ENCODE results near the gene ST3GAL2. TPM values are rescaled to one million over a fixed set of nuclear protein-coding genes. Genes with fewer than 3 reads are reported as not detected.
"Not testable (repeated sequence)": the region's sequence is repeated elsewhere in the genome, so short reads cannot be mapped to it uniquely, and the experiment has no call there.

Gene ST3GAL2
- total RNA-seq, 1 donor from 2014 or later = 28.9 TPM

- DNase-seq (ENCODE audit: low spot score) = no peak
Observed at GRCh38 chr16:70417661-70418060, 21.2 kb downstream of the ST3GAL2 start.

GRCh38 chr16:70416748-70417616 is 21.9 kb downstream of the ST3GAL2 start:
- DNase-seq (ENCODE audit: low spot score) = no peak

DNA sequence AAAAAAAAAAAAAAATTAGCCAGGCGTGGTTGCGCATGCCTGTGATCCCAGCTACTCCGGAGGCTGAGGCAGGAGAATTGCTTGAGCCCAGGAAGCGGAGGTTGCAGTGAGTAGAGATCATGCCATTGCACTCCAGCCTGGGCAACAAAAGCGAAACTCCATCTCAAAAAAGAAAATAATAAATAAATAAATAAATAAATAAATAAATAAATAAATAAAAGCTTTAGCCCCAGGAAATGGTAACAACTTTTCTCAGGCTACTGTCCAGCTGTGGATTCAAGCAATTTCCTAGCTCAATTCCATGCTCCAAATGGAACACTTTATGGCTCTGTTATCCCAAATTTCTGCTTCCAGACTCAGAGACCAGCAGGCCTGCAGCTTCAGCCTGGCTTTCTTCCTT is 25.3 kb downstream of the ST3GAL2 start:
- not testable (repeated sequence) for DNase-seq (ENCODE audit: low spot score)

DNA sequence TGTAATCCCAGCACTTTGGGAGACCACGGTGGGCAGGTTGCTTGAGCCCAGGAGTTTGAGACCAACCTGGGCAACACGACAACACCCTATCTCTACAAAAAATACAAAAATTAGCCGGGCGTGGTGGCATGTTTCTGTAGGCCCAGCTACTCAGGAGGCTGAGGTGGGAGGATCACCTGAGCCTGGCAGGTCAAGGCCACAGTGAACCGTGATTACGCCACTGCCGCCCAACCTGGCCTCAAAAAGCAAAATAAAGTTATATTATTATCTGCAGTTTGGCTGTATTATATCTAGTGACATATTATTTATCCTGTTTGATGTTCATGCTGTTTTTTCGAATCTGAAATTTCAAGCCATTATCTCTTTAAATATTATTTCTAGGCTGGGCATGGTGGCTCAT is 26.5 kb downstream of the ST3GAL2 start:
- no peak for DNase-seq (ENCODE audit: low spot score)

GRCh38 chr16:70410734-70411133 is 28.2 kb downstream of the ST3GAL2 start:
- DNase-seq (ENCODE audit: low spot score) = no peak

DNA sequence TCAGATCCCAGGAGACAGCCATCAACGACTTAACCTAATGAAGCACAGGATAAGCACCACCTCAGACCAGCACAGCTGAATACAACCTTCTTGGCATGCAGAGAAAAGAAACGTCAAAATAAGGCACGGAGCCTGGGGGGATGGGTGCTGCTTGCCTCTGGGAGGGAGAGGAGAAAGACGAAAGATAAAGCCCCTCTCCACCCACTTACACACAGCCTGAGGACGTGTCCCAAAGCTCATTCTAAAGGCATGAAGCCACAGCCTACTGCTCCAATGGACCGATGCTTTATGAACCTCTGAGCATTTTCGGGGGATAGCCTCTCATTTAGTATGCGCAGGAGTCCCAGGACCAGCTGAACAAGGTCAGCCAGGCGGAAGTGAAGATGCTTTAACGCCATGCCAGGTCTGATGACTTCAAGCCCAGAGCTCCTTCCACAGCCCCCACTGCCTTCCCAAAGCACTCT is 31.1 kb downstream of the ST3GAL2 start:
- DNase-seq (ENCODE audit: low spot score) = no peak

GRCh38 chr16:70406104-70406503 is 32.8 kb downstream of the ST3GAL2 start:
- not testable (repeated sequence) for DNase-seq (ENCODE audit: low spot score)

DNA sequence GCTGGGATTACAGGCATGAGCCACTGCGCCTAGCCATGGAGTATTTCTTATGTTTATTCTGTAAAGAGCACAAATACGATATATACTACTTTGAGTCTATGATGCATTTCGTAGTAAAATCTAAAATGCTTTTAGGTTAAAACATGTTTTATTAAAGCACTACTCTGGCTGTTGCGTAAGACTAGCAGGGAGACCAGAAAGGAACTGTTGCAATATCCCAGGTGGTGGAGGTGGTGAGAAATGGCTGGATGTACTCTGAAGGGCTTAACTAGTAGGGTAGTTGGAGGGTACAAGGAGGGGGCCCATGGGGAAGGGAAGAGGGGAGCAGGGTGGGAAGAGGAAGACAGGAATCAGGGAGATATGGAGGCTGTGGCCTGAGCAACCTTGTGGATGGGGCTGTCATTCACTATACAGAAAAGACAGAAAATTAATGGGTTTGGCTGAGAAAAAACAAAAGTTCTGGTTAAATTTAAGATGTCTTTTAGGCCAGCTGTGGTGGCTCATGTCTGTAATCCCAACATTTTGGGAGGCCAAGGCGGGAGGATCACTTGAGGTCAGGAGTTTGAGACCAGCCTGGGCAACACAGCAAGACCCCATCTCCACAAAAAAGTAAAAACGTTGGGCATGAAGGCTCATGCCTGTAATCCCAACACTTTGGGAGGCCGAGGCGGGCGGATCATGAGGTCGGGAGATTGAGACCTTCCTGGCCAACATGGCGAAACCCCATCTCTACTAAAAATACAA is 35.8 kb downstream of the ST3GAL2 start:
- DNase-seq (ENCODE audit: low spot score) = no peak

DNA sequence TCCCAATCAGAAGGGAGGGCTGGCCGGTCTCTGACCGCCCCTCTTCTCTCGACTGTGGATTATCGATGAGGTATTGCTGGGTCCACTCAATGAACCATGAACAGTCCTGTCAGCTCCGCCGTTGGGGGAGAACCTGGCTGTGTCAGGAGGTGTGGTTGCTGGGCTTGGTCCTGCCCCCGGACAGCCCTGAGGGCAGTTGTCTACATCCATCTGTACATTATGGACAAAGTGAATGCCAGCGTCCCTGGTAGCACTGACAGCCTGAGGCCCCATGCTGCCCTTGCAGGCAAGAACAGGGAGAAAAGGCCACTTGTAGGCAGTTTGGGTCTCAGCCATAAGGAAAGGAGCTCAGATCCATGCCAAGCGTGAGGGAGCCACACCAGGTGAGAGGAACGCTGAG is 38.9 kb downstream of the ST3GAL2 start:
- DNase-seq (ENCODE audit: low spot score) = no peak

DNA sequence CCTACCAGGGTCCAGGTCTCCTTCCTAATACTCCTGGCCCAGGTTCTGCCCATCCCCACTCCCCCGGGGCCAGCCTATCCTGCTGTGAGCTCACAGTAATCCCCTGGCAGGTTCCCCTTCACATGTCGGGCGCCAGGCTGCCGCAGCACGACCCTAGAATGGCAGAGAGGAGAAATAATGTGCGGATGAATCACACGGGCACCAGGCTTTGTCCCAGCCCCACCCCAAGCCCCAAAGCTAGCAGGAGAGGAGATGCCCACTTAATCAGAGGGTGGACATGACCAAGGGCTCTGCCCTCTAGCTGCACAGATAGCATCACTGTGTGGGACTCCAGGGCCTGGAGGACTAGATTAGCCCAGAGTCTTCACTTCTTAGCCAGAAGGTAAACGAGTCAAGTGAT is 39.5 kb downstream of the ST3GAL2 start:
- DNase-seq (ENCODE audit: low spot score) = no peak

GRCh38 chr16:70398177-70398743 is 40.6 kb downstream of the ST3GAL2 start:
- no peak for DNase-seq (ENCODE audit: low spot score)

- no peak for DNase-seq (ENCODE audit: low spot score)
Observed at GRCh38 chr16:70396246-70396904, 42.5 kb downstream of the ST3GAL2 start.

DNA sequence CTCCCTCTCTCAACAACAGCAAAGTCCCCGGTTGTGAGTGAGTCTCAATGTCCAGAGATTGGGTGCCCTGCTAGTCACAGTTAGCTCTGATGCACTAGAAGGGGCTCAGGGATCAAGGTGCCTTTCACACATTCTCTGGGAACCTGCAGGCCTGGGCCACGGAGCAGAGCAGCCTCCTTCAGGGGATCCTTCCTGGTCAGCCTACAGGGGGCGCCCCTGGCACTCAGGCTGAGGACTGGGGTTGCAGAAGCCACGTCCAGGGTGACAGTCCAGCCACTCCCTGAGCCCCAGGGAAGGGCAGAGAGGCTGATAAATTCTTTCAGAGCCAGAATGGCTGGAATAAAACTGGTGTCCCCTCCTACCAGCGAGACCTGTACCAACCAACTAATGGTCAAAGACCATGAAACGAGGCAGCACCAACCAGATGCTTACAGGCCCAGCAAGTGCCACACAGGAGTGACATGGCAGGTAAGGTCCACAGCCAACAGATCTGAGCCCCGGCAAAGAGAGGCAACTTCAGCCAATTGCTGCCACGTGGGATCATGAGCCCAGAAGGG is 43.5 kb downstream of the ST3GAL2 start:
- DNase-seq (ENCODE audit: low spot score) = peak; percentile 64

DNA sequence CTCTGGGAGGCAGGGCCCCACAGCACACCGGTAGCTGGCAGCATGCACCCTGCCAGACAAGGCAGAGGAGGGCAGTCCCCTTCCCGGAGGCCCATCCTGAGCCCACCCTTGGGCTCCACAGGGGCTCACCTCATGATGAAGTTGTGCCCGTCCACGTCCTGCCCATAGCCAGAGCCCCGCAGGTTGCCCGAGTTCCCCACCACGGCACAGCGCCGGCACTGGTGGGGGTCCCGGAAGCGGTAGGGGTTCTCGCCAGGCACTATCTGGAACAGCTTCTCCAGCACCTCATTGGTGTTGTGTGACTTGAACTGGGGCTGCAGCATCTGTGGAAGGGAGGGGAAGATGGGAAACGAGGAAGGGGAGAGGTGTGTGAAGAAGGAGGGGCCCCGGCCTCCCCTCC is 44.0 kb downstream of the ST3GAL2 start:
- no peak for DNase-seq (ENCODE audit: low spot score)

DNA sequence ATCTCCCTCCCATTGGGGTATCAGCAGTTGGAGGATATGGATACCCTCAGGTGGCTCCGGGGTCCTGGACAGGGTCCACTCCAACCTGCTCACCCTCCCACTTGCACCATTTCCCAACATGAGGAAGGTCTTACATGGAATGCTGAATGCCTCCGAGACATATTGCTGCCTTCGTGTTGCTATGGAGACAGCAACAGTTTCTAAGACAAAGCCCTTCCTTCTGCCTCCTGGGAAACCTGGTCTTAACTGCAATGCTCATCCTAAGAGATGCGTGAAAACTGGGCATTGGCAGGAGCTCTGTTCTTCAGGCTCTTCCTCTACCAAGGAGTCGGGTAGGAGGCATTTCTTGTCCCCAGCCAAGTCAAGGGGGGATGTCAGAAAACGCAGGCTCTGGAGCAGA is 45.2 kb downstream of the ST3GAL2 start:
- DNase-seq (ENCODE audit: low spot score) = no peak

DNA sequence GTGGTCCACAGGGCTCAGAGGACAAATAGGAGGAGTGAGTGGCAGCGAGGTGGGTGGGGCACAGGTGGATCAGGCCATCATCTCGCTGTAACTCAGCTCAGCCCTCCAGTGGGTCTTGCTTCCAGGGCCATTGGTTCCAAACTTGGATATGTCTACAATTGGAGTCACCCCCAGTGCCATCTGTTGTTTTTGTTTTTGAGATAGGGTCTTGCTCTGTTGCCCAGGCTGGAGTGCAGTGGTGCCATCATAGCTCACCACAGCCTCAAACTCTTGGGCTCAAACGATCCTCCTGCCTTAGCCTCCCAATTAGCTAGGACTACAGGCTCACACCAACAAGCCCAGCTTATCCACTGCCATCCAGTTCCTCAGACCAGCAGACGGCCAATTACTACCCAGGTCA is 46.3 kb downstream of the ST3GAL2 start:
- no peak for DNase-seq (ENCODE audit: low spot score)

GRCh38 chr16:70391881-70392481 is 46.9 kb downstream of the ST3GAL2 start:
- no peak for DNase-seq (ENCODE audit: low spot score)

DNA sequence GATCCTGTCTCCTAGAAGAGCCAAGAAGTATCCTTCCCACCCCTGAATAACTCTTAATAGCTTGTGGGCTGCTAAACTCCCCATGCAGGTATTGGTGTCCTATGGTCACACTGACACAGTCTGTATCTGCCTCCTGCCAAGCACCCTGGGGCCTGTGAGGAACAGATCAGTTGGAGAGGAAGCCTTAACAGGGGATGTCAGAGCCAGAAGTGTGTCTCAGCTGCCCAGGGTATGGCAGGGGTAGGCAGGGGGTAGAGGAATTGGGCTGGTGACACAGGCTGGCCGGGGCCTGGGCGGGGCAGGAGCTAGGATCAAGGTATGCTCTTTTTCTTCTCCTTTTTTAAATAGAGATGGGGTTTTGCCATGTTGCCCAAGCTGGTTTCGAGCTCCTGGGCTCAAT is 47.5 kb downstream of the ST3GAL2 start:
- DNase-seq (ENCODE audit: low spot score) = no peak

- DNase-seq (ENCODE audit: low spot score) = peak; percentile 51
Observed at GRCh38 chr16:70390774-70391173, 48.1 kb downstream of the ST3GAL2 start.

- DNase-seq (ENCODE audit: low spot score) = no peak
Observed at GRCh38 chr16:70388006-70388680, 50.8 kb downstream of the ST3GAL2 start.

All from ureter (tissue), 1 donor.